GM06990 (cell line): ENCODE measurements around the gene AFG3L2.

Source experiments
- DNase-seq: peaks from one replicate; pipeline ENCODE4 v3.0.0-alpha.2; 2011; ENCODE audit not compliant: insufficient read length; ENCODE audit errors: extremely low read depth
- H3K27me3 ChIP-seq: replicated peaks from 2 replicates; pipeline ENCODE4 v1.6.0; 2011; ENCODE audit warnings: low read length; ENCODE audit not compliant: control insufficient read depth, insufficient read depth
- H3K36me3 ChIP-seq: 2 replicates; pipeline ENCODE4 v1.5.1; 2011; ENCODE audit warnings: low read length; ENCODE audit not compliant: control insufficient read depth, insufficient read depth
- H3K4me3 ChIP-seq: replicated peaks from 2 replicates; pipeline ENCODE4 v1.5.1; 2011; ENCODE audit warnings: low read depth, mild to moderate bottlenecking, control low read depth, low read length
- TF ChIP-seq, protein P1 (sequence below): IDR thresholded peaks from 2 replicates; pipeline ENCODE4 v1.5.1; 2011; ENCODE audit warnings: low read length, control low read depth, mild to moderate bottlenecking, inconsistent platforms; ENCODE audit not compliant: insufficient read depth, poor library complexity, severe bottlenecking

Gene AFG3L2

DNA sequence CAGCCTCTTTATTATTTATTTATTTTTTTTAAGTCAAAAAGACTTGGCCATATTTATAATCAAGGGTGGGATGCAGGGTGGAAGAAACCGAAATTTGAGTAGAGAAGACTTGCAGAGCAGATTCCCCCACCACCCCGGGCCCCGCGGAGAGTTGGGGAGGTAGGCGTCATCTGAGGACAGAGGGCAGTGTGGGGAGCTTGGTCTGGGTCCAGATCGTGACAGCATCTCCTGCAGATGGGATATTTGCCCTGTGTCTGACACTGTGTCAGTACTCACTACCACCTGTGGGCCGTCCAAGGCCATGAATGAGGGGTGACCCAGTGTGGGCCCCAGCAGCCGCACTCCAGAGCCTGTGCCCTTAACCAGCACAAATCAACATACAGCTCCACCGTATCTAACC, 20.2 kb upstream of the AFG3L2 start:
- no peaks in the 10 kb centered on the region; the same call in none of the 2 replicates for H3K27me3 ChIP-seq
- H3K4me3 ChIP-seq = no peak overlapping the region
- TF ChIP-seq, protein P1, sequence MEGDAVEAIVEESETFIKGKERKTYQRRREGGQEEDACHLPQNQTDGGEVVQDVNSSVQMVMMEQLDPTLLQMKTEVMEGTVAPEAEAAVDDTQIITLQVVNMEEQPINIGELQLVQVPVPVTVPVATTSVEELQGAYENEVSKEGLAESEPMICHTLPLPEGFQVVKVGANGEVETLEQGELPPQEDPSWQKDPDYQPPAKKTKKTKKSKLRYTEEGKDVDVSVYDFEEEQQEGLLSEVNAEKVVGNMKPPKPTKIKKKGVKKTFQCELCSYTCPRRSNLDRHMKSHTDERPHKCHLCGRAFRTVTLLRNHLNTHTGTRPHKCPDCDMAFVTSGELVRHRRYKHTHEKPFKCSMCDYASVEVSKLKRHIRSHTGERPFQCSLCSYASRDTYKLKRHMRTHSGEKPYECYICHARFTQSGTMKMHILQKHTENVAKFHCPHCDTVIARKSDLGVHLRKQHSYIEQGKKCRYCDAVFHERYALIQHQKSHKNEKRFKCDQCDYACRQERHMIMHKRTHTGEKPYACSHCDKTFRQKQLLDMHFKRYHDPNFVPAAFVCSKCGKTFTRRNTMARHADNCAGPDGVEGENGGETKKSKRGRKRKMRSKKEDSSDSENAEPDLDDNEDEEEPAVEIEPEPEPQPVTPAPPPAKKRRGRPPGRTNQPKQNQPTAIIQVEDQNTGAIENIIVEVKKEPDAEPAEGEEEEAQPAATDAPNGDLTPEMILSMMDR = no peak
- DNase-seq = no peak
- no peaks in the 10 kb centered on the region for H3K36me3 ChIP-seq

DNA sequence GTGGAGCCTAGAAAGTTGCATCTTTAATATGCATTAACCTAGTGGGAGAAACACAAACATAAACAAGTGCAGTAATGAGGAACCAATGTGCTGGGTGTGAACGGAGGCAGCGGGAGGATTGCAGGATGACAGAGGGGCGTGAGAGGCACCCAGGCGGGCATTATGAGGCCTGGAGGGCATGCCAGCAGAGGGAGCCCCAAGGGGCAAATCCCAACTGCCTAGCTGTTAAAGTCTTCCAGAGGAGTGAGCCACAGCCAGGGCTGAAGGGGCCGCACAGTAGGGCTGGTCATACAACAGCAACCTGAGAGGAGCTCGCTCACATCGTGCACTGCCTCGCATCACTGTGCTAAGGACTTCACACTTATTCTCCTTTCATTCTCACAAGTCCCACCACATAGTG, 17.4 kb upstream of the AFG3L2 start:
- Histone ChIP-seq H3K27me3 (no peaks in the 10 kb centered on the region; the same call in 1 of the 2 replicates), H3K36me3 (no peaks in the 10 kb centered on the region), H3K4me3 (no peak overlapping the region)
- no peak for DNase-seq
- TF ChIP-seq, protein P1 = peak; percentile 67

DNA sequence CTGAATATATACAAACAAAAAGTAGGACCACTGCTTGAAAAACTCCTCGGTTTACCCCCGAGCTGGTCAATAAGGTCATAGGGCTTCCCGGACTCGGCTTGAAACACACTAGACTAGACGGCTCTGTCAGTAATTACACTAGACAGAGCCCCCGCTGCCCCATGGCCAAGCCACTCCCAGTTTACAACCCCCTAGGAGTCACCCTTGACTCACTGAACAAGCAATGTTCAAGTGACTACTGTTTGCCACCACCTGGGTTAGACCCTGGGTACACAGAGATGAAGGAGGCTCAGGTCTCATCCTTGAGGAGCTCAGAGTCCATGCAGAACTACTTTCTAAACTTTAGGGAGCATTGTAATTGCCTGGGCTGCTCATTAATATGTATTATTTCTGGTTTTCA, 17.0 kb upstream of the AFG3L2 start:
- Histone ChIP-seq H3K36me3 (no peaks in the 10 kb centered on the region), H3K27me3 (no peaks in the 10 kb centered on the region; the same call in 1 of the 2 replicates), H3K4me3 (no peak overlapping the region)
- DNase-seq = no peak
- TF ChIP-seq, protein P1 = no peak

DNA sequence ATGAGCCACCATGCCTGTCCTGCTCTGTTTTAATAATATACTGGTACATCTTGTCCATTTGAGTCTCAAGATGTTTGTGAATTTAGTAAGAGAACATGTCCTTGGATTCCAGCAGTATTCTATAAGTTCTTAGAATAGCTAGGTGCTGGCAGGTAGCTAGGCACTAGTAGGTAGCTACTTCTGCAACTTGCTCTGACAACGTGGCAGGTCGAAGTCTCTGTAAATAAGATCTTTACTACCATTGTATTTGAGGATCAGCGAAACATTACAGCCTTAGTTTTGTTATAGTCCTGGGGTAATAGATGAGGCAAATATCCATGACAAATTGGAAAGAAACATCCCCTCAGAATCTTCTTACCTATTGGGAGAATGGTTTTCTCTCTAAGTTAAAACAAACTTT, 16.5 kb upstream of the AFG3L2 start:
- DNase-seq = no peak
- TF ChIP-seq, protein P1 = no peak
- Histone ChIP-seq H3K27me3 (no peaks in the 10 kb centered on the region; the same call in 1 of the 2 replicates), H3K36me3 (no peaks in the 10 kb centered on the region), H3K4me3 (no peak overlapping the region)

DNA sequence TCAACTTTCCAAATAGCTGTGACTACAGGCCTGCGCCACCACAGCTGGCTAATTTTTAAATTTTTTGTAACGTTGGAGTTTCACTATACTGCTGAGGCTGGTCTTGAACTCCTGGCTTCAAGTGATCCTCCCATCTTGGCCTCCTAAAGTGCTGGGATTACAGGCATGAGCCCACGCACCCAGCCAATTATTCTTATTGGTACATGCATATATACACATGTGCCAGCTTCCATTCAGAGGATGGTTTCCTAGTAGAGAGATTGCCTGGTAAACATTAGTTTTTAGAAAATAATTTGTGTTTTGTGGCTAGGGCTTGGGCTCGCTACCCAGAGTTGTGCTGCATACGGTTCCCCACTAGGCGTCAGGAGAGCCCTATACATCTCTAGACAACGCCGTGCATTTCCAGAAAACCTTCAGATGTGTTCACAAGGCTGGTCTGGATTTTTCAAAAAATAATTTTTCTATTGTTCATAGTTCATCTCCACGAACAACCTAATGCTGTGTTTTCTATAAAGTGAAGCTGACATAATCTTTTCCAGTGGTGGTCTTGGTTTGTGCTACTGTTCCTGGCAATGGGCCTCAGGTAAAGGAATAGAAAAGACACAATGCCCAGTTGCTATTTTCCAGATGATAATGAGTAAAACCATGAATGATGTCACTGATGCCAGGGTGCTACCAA, 14.6 kb upstream of the AFG3L2 start:
- DNase-seq = no peak
- TF ChIP-seq, protein P1 = peak; percentile 96
- Histone ChIP-seq H3K27me3 (no peaks in the 10 kb centered on the region; the same call in 1 of the 2 replicates), H3K36me3 (no peaks in the 10 kb centered on the region), H3K4me3 (no peak overlapping the region)
